ACHN (cell line): ENCODE results near the gene TCL1B.

Experiments
- DNase-seq: peaks from one replicate; pipeline ENCODE4 v3.0.0-alpha.2; 2015
- in situ Hi-C: cut with HindIII; loops from 2 replicates; pipeline ENCODE4 v1.10.0; 2017; ENCODE audit warnings: low sequenced_read_pairs, low pct_ligation_motif_present, low pct_unique_long_range_greater_than_20kb

Gene TCL1B

GRCh38 chr14:95696741-95697140, 10.5 kb downstream of the TCL1B start:
- in situ Hi-C loops = no loop called here
- DNase-seq = no peak

- in situ Hi-C loops = no loop called here
- DNase-seq = no peak
Observed at GRCh38 chr14:95697764-95698163, 11.5 kb downstream of the TCL1B start.

GRCh38 chr14:95698287-95698686, 12.1 kb downstream of the TCL1B start:
- DNase-seq = no peak
- in situ Hi-C loops = no loop called here

DNA sequence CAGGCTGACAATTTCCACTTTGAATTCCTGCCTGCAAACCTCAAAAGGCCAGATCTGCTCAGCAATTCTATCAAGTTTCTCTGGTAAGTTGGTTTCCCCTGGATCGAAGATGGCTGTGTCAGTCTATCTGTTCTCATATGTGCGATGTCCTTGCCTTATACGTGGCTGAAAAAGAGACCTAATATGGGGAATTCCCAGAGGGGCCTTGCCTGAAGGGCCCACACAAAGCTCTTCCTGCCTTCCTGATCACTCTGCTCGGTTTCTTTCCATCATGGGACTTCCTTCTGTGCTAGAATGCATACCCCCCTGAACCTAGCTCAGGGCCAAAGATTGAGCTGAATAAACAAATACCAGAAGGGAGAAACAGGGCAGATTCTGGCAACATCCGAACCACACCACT, 13.2 kb downstream of the TCL1B start:
- in situ Hi-C loops = no loop called here
- no peak for DNase-seq

GRCh38 chr14:95700221-95700976, 14.2 kb downstream of the TCL1B start:
- no peak for DNase-seq
- in situ Hi-C loops = no loop called here

DNA sequence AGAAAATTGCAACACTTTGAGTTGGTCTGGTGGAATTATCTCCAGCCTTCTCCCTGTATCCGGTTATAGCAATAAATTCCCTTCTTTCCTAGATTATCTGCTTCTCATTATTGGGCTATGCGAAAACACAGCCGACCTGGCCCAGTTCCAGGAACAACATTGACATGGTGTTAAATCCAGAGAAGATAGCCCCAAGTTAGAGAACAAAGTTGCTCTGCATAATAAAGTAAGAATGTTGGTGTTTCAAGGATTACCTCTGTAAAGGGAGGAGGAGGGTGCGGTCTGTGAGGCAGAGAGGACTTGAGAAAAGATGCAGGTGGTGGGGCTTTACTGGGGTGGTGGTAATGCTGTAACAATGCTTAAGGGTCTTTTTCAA, 15.6 kb downstream of the TCL1B start:
- in situ Hi-C loops = no loop called here

GRCh38 chr14:95703341-95703740, 17.1 kb downstream of the TCL1B start:
- no peak for DNase-seq
- in situ Hi-C loops = no loop called here

More for the DNA sequence above, 15.6 kb downstream of the TCL1B start:
- DNase-seq = no peak

DNA sequence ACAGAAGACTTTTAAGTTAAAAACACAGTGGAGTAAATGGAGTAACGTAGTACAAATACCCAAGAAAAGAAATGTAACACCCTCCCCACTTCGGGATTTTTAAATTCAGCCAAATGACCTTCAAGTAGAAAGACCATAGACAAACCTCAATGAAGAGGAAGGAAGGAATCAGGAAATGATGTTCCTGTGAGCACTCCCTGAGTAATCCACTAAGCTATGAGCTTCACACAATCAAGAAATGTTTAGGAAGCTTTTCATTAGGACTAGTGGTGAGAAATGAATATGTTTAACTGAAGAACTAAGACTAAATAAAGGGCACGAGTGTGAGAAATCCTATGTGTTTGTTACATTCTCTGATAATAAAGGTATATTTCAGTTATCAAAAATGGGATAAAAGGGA, 17.6 kb downstream of the TCL1B start:
- no peak for DNase-seq
- in situ Hi-C loops = no loop called here

DNA sequence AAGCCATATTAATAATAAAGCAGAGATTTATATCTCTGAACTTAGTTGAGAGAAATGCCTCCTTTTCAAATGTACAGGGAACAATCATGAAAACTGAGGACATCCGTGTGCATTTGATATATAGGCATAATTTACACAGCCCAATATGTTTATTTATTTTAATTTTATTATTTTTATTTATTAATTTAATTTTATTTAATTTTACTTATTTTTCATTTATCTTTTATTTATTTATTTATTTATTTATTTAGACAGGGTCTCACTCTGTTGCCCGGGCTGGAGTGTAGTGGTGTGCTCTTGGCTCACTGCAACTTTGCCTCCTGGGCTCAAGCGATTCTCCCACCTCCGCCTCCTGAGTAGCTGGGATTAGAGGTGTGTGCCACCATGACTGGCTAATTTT, 19.3 kb downstream of the TCL1B start:
- in situ Hi-C loops = no loop called here
- DNase-seq = no peak

DNA sequence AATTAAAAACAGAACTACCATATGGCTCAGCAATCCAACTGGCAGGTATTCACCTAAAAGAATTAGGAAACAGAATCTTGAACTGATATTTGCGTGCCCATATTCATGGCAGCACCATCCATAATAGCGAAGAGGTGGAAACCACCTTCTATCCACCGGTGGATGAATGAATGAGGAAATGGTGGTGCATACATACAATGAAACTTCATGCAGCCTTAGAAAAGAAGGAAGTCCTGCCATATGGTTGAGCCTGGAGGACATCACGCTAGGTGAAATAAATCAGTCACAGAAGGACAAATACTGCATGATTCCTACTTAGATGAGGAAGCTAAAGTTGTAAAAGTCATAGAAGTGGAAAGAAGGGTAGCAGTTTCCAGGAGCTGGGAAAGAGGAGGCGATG, 21.1 kb downstream of the TCL1B start:
- DNase-seq = no peak
- in situ Hi-C loops = no loop called here

DNA sequence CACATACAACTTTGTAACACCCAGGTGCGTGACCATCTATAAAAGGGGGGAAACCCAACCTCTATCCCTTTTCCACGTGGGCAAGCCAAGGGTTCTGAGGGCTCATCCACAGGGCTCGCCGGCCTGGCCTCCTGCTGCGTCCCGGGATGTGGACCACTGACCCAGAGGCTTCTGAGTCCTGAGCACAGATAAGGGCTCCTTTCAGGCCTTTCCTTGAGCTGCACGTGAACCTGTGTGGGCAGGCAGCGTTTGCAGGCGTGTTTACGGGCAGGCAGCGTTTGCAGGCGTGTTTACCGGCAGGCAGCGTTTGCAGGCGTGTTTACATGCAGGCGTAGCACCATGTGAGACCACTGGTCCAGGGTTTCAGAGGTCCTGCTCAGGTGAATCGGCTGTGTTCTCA, 23.9 kb downstream of the TCL1B start:
- DNase-seq = no peak
- in situ Hi-C loops = no loop called here

- in situ Hi-C loops = no loop called here
- DNase-seq = no peak
Observed at GRCh38 chr14:95711476-95712176, 25.4 kb downstream of the TCL1B start.

DNA sequence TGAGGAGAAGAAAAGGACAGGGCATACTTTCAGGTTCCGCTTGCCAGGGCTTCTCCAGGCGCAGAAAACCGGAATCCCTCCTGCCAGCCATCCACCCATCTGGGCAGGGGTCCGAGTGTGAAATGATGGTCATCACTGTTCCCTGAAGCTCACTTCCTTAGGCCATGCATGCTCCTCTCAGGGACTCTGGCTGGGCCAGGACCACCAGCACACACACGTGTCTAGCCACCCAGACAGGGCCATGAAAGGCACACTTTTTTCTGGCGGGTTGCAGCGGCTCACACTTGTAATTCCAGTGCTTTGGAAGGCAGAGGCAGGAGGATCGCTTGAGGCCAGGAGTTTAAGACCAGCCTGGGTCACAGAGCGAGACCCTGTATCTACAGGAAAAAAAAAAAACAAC, 26.2 kb downstream of the TCL1B start:
- in situ Hi-C loops = no loop called here
- DNase-seq = no peak

DNA sequence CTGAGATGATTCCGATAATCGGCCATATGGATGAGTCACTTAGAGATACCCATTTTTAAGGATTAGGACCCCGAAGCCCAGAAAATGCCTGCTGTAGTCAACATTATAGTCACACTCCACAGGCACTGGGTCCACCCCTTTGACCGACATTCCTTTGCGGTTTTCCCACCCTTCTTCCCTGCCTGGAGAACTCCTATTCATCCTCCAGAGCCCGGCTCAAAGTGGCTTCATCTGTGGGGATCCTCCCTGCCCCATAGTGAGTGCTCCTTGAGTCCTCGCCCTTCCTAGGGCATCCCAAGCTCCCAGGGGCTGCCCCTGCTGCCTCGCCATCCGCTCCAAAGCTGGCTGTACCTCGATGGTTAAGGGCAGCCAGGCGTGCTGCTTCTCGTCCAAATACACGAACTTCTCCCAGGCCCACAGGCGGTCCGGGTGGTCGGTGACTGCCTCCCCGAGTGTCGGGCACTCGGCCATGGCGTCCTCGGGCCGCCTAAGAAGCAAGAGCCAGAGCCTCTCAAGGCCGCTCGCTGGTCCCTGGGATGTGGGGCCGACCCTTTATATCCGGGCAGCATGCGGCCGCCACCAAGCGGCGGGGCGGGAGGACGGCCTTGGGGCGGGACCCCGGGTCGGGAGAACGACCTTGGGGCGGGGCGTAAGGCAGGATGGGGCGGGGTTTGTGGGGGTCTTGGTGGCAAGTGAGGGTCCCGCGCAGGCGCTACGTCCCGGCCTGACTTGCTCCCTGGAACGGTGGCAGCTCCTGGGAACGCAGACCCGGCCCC, 27.6 kb downstream of the TCL1B start, which contains the start of gene TCL1A:
Gene TCL1A, minus strand, starts transcription at position 530 of the 776 bp plus-strand sequence. Its CDS starts 59 bp downstream, at position 471.
- no peak for DNase-seq
- in situ Hi-C loops = no loop called here

DNA sequence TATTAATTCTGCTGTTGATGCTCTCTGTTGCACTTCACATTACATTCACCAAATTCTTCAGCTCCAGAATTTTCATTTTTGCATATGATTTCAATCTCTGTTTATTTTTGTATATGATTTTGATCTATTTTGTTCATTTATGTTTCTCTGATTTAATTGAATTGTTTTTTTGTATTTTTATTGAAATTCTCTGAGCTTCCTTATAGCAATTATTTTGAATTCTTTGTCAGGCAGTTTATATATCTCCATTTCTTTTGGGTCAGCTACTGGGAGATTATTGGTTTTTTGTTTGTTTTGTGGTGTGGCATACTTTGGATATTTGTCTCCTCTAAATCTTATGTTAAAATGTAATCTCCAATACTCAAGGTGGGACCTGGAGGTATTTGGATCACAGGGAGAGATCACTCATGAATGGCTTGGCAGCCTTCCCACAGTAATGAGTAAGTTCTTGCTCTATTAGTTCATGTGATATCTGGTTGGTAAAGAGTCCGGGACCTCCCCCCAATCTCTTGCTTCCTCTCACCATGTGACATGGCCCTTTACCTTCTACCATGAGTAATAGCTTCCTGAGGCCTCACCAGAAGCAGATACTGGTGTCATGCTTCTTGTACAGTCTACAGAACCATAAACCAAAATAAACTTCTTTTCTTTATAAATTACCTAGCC, 36.4 kb downstream of the TCL1B start:
- in situ Hi-C loops = no loop called here

GRCh38 chr14:95725685-95726336, 39.6 kb downstream of the TCL1B start:
- DNase-seq = no peak
- in situ Hi-C loops = no loop called here

More for the DNA sequence above, 36.4 kb downstream of the TCL1B start:
- DNase-seq = peak; percentile 7

DNA sequence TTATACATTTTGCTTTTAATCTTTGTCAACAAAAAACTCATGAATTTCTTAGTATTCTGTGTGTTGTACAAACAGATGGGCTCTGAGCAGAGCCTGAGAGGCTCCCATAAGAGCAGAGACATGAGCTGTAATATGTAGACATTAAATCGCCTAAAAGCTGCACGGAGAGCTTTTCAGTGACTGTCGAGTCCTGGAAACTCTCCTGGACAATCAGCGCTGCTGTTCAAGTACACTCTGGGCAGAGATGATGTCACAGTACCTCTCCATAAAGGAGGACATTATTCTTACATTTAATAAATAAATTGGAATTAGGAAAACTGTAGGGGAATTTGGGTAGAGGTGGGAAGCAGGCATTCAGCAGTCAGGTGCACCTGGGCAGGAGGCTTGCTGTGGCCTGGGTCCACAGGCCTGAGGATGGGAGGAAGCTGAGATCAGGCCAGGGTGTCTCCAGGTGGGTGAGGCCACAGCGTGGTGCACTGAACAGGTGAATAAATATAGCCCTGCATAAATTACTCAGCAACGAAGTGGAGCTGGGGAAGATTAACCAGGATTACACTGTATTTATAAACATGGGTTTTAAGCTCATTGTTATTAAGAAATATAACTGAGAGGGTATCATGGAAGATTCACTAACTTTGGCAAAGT, 41.0 kb downstream of the TCL1B start:
- DNase-seq = no peak
- in situ Hi-C loops = no loop called here
